Measurements from ENCODE around the gene IL1RAPL1.
"Not testable (repeated sequence)": the region's sequence is repeated elsewhere in the genome, so short reads cannot be mapped to it uniquely, and the experiment has no call there.

The IL1RAPL1 gene

DNA sequence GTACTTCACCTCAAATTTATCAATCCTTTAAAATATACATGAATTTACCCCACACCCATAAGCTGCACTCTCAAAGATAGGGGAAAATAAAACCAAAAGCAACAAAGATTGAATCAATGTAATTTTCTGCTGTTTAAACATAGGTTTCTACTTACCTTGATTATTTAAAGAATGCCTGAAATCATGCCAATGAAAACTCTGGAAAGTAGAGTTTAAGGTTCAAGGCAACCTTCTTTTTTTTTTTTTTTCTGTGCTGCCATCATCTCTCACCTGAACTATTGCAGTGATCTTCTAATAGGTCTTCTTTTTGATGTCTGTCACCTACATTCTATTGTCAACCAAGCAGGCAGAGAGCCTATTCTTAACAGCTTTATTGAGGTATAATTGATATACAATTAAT, 682.1 kb downstream of the IL1RAPL1 start:
- DNase-seq (ENCODE audit: low read depth in 2 of 2) = no peak

DNA sequence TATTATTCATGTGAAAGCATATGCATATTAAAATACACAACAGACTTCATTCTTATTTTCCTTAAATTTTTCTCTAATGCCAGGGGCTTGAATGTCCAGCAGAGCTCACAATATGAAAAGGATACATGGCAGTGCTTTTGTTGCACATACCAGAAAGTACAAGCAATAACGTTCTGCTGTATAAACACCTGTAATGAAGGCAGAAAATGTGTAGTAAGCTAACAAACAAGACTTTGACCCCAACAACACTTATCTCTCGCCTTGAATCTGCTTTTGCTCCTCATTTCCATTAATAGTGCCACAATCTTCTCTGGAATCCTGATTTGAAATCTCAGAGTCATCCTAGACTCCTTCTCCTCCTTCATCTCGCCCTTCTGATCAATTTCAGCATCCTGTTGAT, 687.3 kb downstream of the IL1RAPL1 start:
- DNase-seq (ENCODE audit: low read depth in 2 of 2) = no peak

- DNase-seq (ENCODE audit: low read depth in 2 of 2) = no peak
Observed at GRCh38 chrX:29275928-29276327, 688.7 kb downstream of the IL1RAPL1 start.

DNA sequence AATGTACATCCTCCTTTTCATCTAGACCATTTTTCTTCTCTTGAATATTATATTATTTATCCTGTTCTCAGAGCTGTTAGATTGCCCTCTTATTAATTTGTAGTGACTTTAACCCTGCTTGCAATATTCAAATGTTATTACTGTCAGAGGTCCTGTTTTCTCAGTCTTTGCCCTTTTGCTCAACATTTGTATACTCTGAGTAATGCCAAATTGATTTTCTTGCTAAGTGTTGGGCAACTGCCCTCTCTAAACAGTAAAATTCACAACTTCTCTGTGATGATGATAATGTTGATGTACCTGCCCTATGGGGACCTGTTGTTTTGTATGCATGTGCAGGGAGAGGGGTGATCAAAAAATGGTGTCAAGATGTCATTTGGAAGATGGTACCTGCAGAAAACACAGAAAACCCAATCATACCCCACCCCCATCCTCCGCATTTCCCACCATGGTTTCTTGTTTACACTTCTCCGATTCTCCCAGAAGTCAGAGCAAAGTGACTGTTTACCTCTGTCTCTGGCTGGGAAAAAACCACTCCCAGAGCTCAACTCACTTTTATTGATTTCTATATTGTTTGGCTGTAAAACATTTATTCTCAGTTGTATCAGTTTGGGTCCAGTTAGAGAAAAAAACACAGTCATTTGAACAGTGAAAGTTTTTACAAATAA, 694.0 kb downstream of the IL1RAPL1 start:
- no peak for DNase-seq (ENCODE audit: low read depth in 2 of 2)

DNA sequence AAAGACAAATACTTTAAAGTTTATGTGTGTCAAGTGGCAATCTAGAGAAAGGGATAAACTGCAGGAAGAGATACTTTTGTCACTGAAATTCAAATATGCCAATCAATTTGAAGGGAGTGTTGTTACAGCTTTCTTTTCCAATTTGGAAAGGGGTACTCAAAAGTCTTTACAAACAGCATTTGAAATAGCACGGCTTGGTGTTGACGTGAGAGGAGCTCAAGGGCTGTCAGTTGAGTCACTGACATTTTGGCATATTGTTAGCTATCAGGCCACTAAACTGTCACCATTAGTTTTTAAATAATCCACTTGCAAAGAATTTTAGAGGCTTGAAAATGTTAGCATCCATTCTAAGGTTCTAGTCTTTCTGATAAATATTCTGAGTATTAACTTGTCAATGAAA, 698.4 kb downstream of the IL1RAPL1 start:
- DNase-seq (ENCODE audit: low read depth in 2 of 2) = no peak

GRCh38 chrX:29295987-29296680, 708.9 kb downstream of the IL1RAPL1 start:
- DNase-seq (ENCODE audit: low read depth in 2 of 2) = no peak

- DNase-seq (ENCODE audit: low read depth in 2 of 2) = no peak
Observed at GRCh38 chrX:29297171-29297800, 710.0 kb downstream of the IL1RAPL1 start.

DNA sequence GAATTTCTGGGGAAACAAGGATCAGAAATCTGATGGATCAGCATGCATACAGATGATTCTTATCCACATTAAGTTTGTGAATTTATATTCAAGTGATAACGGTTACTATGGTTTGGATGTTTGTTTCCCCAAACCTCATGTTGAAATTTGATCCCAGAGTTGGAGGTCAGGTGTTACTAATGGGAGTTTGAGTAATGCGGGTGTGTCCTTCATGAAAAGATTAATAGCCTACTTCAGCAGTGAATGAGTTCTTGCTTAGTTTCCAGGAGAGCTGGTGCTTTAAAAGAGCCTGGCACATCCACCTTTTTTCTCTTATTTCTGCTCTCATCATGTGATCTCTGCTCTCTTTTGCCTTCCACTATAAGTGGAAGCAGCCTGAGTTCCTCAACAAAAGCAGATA, 712.4 kb downstream of the IL1RAPL1 start:
- DNase-seq (ENCODE audit: low read depth in 2 of 2) = no peak

DNA sequence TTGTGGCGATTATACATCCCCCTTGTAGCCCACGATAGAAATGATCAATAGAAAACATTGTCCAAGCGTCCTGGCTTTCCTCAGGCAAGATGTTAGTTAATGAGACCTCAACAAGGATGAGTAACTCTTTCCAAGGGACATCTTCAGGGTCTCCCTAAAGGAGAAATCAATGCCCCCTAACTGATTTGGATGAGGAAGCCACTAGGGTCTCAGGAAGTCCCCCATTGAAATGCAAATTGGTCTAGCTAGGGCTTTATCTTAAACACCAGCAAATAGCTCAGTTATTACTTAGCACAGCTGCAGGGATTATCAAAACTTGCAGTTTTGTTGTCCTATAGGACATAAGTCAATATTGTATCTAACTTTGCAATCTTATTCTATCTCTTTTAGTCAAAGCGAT, 721.5 kb downstream of the IL1RAPL1 start:
- no peak for DNase-seq (ENCODE audit: low read depth in 2 of 2)

DNA sequence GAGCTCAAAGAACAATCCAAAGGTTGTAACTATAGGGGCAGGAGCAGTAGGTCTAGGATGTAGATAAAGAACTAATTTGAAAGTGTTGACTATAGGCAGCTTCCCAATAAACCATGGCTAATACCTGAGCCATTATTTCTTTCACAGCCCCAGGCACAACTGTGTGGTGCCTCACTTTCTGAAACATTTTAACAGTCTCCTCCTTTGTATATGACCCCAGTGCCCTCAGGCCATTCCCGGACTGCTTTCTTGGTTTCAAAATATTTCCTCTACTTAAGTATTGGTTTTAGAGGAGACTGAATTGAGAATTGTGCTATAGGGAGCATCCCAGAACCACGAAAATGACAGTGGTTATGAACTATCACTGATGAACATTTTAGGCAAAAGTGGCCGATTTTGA, 728.7 kb downstream of the IL1RAPL1 start:
- no peak for DNase-seq (ENCODE audit: low read depth in 2 of 2)

DNA sequence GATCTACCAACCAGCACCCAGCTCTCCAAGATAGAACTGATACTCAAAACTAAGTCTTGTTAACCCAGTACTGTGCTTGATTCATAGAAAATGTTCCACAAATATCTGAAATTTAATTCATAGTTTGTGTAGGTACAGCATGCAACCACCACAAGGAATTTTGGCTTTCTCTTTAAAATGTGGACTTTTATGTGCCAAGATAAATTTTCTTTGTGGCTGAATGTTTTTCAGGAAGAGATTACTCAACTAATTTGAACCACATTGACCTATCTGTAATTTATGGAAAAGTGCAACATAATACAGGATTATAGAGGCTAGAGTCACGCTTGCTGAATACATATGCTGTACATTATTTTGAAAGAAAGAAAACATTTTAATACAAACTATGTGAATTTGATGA, 730.8 kb downstream of the IL1RAPL1 start:
- no peak for DNase-seq (ENCODE audit: low read depth in 2 of 2)

- not testable (repeated sequence) for DNase-seq (ENCODE audit: low read depth in 2 of 2)
Observed at GRCh38 chrX:29332429-29332828, 745.2 kb downstream of the IL1RAPL1 start.

- DNase-seq (ENCODE audit: low read depth in 2 of 2) = not testable (repeated sequence)
Observed at GRCh38 chrX:29333091-29333490, 745.8 kb downstream of the IL1RAPL1 start.

- no peak for DNase-seq (ENCODE audit: low read depth in 2 of 2)
Observed at GRCh38 chrX:29348288-29348687, 761.0 kb downstream of the IL1RAPL1 start.

DNA sequence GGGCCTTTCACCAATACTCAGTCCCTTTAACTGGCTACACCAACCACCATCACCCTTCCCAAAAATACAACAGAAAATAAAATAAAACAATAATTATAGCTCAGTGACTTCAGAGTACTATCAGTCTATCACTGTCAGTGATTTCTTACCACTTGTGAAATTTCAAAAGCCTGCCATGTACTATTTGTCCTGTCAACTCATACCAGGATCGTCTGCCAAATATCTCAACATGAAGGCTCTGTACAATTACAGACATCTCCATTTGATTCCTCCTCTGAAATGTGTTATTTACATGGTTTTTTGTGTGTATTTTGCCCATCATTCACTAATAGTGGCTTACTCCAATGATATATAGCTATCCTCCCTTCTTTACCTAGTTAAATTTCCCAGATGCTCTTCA, 772.0 kb downstream of the IL1RAPL1 start:
- DNase-seq (ENCODE audit: low read depth in 2 of 2) = no peak

GRCh38 chrX:29374765-29375164, 787.5 kb downstream of the IL1RAPL1 start:
- not testable (repeated sequence) for DNase-seq (ENCODE audit: low read depth in 2 of 2)

GRCh38 chrX:29376584-29376983, 789.3 kb downstream of the IL1RAPL1 start:
- DNase-seq (ENCODE audit: low read depth in 2 of 2) = no peak

- DNase-seq (ENCODE audit: low read depth in 2 of 2) = no peak
Observed at GRCh38 chrX:29382811-29383210, 795.6 kb downstream of the IL1RAPL1 start.

- DNase-seq (ENCODE audit: low read depth in 2 of 2) = no peak
Observed at GRCh38 chrX:29388509-29388908, 801.3 kb downstream of the IL1RAPL1 start.

DNA sequence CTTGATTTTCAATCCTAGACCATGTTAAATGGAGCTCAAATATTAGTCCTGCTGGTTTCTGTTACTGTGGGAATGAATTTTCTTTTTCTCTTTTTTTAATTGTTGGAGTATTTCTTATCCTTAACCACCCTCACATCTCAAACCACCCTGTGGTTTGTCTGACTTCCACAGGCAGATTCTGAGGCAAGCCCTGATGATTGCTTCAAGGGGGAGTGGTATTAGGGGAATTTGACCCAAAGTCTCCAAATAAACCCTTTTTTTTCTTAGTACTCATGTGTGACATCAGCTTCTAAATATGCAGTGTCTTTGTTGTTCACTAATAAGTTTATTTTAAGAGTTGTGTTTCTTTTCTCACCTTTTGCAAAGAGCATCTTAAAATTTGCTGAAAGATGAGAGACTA, 810.3 kb downstream of the IL1RAPL1 start:
- DNase-seq (ENCODE audit: low read depth in 2 of 2) = no peak

DNA sequence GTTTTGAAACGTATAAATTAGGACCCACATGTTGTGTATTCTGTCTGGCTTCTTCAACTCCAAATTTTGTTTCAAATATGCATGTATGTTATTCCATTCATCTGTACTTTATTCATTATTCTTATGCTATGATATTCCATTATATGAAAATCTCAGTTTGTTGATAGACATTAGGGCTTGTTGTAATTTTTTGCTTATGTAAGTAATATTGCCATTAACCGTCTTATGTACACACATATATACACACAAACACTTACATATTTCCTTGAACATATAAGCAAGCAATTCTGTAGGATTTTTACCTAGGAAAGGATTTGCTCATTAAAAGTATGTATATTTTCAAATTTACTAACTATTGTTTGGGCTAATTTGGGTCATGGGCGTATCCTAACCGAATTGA, 820.1 kb downstream of the IL1RAPL1 start:
- no peak for DNase-seq (ENCODE audit: low read depth in 2 of 2)

- DNase-seq (ENCODE audit: low read depth in 2 of 2) = no peak
Observed at GRCh38 chrX:29419774-29420553, 832.7 kb downstream of the IL1RAPL1 start.
